DOHH2 (cell line): ENCODE measurements around the gene ENC1.

Source experiments
- EZH2phosphoT487 ChIP-seq: fragments of 200-600 bp; sonication (generic); IDR thresholded peaks from 2 replicates; pipeline ENCODE4 v1.6.1; 2017; ENCODE audit warnings: borderline replicate concordance, mild to moderate bottlenecking, antibody characterized with exemption, low read length, moderate library complexity, mixed read lengths
- TF ChIP-seq, protein P1 (sequence below): fragments of 200-600 bp; sonication (generic); IDR thresholded peaks from one replicate; pipeline ENCODE4 v1.5.1; 2014; ENCODE audit warnings: antibody characterized with exemption, mild to moderate bottlenecking, low read depth, low read length; ENCODE audit not compliant: poor library complexity, severe bottlenecking

GRCh38 chr5:74631081-74631953 lies 9.2 kb downstream of the ENC1 start:
- TF ChIP-seq, protein P1, sequence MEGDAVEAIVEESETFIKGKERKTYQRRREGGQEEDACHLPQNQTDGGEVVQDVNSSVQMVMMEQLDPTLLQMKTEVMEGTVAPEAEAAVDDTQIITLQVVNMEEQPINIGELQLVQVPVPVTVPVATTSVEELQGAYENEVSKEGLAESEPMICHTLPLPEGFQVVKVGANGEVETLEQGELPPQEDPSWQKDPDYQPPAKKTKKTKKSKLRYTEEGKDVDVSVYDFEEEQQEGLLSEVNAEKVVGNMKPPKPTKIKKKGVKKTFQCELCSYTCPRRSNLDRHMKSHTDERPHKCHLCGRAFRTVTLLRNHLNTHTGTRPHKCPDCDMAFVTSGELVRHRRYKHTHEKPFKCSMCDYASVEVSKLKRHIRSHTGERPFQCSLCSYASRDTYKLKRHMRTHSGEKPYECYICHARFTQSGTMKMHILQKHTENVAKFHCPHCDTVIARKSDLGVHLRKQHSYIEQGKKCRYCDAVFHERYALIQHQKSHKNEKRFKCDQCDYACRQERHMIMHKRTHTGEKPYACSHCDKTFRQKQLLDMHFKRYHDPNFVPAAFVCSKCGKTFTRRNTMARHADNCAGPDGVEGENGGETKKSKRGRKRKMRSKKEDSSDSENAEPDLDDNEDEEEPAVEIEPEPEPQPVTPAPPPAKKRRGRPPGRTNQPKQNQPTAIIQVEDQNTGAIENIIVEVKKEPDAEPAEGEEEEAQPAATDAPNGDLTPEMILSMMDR, result no peak
- TF ChIP-seq EZH2phosphoT487, result no peak
